ENCODE data around the gene PRAC2.

DNA sequence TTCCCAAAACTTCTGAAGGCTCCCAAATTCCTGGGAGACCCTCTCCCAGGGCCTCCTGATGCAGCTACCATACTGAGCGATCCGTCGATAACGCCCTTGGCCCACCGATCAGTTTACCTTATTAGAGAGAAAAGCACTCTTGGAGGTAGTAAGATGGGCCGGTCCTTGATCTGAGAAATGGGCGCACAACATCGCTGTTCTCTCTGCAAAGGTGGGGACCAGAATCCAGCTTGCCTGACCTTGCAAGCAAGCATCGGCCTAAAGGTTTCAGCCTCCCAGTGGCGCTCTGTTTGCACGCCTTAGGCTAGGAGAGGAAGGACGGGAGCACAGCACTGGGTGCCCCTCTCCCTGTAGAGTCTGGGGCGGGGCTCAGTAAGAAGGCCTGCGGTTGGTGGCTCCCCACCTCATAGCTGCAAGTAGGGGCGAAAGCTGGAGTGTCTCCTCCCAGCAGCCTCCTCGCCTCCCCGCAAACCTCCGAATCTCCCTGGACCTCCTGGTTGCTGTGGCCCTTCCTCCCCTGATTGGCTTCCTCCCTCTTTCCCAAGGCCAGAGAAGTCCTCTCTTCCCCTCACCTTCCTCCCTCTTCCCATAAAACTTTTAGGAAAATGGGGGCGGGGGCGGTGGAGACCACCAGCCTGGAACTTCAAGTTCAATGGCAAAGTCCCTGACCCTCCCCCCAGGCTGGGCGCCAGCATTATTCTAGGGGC, 631 bp upstream of the PRAC2 start, which contains the start of gene PRAC1:
- TF ChIP-seq, protein P1, sequence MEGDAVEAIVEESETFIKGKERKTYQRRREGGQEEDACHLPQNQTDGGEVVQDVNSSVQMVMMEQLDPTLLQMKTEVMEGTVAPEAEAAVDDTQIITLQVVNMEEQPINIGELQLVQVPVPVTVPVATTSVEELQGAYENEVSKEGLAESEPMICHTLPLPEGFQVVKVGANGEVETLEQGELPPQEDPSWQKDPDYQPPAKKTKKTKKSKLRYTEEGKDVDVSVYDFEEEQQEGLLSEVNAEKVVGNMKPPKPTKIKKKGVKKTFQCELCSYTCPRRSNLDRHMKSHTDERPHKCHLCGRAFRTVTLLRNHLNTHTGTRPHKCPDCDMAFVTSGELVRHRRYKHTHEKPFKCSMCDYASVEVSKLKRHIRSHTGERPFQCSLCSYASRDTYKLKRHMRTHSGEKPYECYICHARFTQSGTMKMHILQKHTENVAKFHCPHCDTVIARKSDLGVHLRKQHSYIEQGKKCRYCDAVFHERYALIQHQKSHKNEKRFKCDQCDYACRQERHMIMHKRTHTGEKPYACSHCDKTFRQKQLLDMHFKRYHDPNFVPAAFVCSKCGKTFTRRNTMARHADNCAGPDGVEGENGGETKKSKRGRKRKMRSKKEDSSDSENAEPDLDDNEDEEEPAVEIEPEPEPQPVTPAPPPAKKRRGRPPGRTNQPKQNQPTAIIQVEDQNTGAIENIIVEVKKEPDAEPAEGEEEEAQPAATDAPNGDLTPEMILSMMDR (conservative IDR thresholded peaks at IDR 0.05; ENCODE audit: low read depth, low read length): peak; percentile 29; the same call in 1 of the 2 replicates
- TF ChIP-seq EZH2 (IDR thresholded peaks at IDR 0.05; ENCODE audit: low read length, unreplicated experiment): no peak
